HS-27A (cell line): ENCODE measurements around the gene TMEM120A.

Experiments used
- DNase-seq: peaks from one replicate; pipeline ENCODE4 v3.0.0-alpha.2; 2012; ENCODE audit warnings: low read depth, missing footprints

Gene TMEM120A

GRCh38 chr7:75980430-75981202 lies 13.8 kb downstream of the TMEM120A start:
- DNase-seq = no peak

DNA sequence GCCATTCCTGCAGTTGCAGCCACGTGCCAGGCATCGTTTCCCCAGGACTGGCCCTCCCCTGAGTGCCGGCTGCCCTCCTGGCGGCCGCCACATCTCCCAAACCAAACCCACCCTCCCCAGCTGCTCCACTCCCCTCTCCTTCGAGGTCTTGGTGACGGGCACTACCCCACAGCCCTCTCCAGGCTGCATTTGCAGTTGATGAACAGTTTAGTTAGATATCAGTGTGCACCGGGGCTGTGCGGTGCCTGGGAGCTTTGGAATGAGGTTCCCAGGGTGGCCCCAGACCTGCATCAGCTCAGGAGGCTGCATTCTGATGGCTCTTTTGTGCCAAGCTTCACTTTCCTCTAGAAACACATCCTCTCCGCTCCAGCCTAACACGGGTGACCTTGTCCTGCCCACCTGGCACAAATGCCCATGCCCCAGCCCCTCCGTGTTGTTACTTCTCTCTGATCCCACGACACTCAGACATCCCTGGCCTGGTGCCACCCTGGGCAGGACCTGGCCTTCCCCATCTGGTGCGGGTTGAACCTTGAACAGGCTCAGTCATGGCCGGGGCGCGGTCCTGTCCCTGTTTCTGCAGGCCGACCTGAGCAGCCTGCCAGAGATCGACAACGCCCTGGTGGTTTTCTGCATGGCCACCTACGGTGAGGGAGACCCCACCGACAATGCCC lies 14.5 kb downstream of the TMEM120A start:
- DNase-seq = no peak

DNA sequence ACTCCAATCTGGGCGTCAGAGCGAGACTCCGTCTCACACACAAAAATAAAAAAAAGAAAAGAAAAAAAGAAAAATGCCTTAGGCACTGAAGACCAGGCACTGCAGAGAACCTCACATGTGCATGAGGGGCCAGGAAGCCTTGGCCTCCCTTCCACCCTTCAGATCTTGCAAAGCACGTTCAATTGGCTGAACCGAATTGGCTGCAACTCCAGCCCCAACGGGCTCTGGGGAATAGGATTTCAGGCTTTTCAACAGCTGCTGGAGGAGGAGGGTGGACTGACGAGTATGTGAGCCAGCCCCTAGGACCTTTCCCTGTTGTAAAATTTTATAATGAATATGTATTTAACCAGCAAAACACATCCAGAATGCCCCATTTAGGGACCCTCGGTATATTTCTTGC lies 16.7 kb downstream of the TMEM120A start:
- no peak for DNase-seq

DNA sequence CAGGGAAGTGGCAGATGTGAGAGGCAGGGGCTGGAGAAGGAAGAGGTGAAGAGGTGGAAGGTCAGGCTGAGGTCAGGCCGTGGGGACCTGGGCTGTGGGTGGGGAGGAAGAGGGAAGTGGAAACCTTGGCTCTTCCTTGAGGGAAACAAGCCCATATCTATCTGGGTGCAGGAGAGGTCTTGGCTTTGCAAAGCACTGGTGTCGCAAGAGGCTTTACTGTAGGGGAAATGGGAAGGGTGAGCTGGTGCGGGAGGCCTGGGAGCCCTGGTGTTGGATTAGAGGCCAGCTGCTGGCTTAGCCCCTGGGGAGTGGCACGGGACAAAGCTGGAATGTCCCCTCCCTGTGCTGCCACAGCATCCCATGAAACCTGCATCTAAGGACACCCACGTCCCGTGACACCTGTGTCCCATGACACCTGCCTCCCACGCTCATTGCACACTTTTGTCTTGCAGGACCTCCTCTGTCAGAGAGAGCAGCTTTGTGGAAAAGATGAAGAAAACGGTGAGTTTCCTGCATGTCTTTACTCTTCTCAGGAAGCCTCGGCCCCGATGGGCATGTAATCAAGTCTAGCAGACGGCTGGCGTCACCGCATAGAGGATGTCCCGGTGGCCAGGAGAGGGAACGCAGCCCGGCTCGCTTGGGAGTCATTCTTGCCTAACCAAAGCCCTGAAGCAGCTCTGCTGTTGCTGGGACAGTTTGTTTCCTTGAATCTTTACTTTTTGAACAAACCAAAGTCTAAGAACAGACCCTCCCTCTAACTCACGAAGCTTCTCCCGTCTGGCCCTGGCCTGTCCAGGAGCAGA lies 22.2 kb downstream of the TMEM120A start:
- no peak for DNase-seq

- DNase-seq = no peak
Observed at GRCh38 chr7:75971309-75971960, 23.0 kb downstream of the TMEM120A start.

DNA sequence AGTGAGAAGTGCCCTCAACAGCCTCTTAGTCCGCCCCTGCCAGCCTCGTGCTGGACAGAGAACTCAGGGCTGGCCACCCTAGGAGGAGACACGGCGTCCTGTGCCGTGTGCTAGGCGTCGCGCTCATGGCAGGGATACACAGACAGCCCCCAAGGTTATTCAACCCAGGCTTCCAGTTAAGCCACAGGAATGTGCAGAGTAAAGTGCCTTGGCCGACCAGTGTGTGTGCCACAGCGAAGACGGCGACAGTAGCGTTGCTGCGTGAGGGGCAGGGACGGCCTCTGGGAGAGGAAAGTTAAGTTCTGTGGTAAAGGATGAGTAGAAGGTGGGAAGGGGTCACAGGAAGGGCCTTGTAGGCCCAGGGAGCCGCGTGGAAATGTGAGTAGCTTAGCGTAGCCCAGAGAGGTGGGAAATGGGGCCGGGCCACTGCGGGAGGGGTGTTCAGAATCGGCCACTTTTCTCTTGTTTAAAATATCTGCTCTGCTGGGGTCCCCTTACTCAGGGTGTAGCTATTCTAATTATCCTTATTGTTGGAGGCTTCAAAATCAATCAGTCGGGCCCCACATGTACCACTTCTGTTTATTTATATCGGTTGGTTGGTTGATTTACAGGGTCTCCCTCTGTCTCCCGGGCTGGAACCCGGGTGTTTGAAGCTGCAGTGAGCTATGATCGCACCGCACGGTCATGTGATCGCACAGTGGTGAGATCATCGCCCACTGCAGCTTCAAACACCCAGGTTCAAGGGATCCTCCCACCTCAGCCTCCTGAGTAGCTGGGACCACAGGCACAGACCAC lies 24.5 kb downstream of the TMEM120A start:
- no peak for DNase-seq

- DNase-seq = no peak
Observed at GRCh38 chr7:75969182-75969581, 25.2 kb downstream of the TMEM120A start.

GRCh38 chr7:75968561-75969001 lies 25.8 kb downstream of the TMEM120A start:
- DNase-seq = no peak

GRCh38 chr7:75968012-75968411 lies 26.4 kb downstream of the TMEM120A start:
- DNase-seq = no peak

DNA sequence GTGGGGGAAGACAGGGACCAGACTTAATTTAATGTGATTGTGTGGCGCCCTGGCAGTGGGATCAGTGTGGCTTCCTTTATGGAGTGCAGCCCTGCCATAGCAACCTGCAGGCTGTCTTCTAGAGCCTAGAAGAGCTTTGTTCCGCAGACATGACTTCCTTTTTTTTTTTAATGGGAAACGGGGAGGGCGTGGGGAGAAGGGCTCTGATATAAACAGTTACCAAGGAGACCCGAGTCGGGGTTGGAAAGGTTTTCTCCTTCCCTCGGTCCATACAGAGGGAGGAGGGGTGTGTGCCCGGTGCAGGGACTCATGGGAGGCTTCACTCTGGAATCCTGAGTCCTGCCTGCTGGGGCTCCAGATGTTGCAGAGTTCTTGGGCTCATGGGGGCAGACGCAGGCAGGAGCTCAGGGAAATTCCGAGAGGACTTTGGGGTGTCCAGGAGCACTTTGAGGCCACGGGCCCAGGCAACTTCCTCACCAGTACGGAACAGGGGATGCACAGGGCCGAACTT lies 26.9 kb downstream of the TMEM120A start:
- DNase-seq = no peak

DNA sequence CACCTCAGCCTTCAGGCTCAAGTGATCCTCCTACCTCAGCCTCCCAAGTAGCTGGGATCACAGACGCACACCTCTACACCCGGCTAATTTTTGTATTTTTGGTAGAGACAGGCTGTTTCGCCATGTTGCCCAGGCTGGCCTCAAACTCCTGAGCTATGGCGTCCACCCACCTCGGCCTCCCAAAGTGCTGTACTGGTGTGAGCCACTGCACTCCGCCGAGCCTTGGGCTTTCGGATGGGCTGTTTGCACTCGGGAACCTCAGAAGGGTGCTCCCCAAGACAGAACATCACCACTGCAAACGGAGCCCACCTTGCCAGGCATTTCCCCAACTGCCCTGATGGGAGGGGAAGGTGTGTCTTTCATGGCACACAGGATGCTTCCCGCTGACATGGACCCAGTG lies 27.3 kb downstream of the TMEM120A start:
- no peak for DNase-seq

GRCh38 chr7:75966190-75966961 lies 28.0 kb downstream of the TMEM120A start:
- no peak for DNase-seq

DNA sequence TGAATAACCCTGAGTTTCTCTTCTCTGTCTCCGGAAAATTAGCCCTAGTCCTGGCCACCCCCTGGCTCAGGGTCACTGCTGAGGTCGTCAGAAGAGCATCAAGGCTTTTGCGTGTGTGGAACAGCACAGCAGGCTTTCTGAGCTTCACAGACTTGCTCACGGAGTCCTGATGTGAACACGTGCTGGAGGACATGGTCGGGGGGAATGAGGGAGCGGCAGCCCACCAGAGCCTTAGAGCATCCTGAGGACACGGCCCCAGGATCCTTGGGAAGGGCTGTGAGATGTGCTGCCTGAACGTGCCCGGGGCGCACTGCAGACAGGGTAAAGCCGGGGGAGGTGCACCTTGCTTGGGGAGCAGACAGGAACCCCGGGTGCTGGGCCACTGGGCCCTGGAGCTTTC lies 28.8 kb downstream of the TMEM120A start:
- DNase-seq = no peak

DNA sequence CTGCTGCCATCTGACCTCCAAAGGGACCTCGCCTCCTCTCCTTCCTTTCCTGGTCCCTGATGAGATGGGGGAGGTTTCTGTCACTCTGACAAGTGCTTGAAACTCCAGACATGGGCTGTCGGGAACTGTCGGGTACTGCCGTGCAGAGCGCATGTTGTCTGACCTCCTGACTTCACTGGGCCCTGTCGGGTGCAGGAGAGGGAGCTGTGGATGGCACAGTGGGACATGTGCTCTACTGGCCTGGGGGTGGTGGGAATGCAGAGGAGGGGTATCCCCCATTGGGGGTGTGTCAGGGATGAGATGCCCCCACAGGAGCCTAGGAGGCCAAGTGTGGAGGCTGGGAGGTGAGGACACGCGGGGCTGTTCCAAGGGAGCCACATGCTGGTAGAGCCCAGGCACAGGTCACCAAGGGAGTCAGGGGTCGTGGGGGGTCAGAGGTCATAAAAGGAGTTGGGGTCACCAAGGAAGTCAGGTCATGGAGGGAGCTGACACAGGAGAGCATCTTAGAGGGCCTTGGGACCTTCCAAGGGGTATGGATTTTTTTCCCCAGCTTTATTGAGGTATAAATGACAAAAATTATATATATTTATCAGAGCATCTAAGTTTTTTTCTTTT lies 30.9 kb downstream of the TMEM120A start:
- no peak for DNase-seq

DNA sequence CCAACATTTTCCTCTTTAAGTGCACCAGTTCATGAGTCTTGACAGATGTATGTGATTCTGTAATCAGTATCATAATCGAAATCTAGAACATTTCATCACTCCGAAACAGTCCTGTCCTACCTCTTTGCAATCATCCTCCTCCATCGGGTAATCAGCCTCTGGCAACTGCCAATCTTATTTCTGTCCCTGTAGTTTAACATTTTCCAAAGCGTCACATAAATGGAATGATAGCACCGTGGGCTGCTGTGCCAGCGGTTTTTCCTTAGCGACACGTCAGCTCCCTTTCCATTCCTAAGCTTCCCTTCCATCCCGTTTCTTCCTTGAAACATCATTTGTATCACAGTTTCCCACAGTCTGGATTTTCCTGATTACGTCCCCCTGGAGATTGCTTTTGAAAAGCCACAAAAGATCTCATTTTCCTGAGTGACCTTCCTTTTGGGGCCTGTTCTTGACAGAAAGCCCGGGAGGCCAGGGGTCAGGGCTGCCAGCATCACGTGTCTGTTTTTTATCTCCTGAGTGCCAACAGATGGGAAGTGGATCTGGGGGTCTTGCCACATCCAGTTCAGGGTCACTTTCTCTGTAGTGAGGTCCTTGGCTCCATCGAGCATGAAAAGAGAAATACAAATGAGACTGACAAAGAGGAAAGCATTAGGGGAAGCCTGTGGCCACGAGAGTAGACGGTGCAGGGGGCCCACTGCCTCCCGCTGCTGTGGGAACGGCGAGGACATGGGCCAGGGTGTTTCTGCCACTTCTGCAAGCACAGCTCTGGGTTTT lies 31.6 kb downstream of the TMEM120A start:
- DNase-seq = no peak

GRCh38 chr7:75961218-75961617 lies 33.2 kb downstream of the TMEM120A start:
- no peak for DNase-seq

- DNase-seq = no peak
Observed at GRCh38 chr7:75960372-75960771, 34.0 kb downstream of the TMEM120A start.

DNA sequence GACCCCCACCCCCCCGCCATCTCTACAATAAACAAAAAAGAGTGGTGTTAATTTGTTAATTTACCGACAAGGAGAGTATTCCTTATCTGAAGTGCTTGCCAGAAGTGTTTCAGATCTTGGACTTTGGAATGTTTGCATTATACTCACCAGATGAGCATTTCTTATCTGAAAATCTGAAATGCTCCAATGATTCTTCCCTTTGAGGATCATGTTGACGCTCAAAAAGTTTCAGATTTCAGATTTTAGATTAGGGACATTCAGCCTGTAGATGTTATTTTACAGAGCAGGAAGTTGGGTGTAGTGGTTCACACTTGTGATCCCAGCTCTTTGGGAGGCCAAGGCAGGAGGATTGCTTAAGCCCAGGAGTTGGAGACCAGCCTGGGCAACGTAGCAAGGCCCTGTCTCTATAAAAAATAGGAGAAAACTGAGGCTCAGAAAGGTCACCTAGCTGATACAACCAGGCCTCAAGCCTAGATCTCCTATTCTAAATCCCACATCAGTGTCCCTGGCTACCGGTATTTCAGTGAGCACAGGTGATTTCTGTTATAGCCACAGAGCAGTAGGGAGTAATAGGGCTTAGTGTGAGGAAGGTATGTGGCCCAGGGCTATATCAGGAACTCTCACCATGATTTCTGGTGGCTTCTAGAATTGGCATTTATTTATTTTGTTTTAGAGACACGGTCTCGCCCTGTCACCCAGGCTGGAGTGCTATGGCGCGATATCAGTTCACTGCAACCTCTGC lies 35.4 kb downstream of the TMEM120A start:
- DNase-seq = no peak
